ENCODE data around the gene AMZ1.

Gene AMZ1

GRCh38 chr7:2710286-2710655 lies 22.3 kb downstream of the AMZ1 start:
- no peak for TF ChIP-seq CTCF (conservative IDR thresholded peaks at IDR 0.05; ENCODE audit: low read length)
- no peak for DNase-seq (ENCODE audit: low read depth)
- H3K4me3 ChIP-seq (ENCODE audit: low read length): peak overlapping the region; percentile 49

- no peak for TF ChIP-seq CTCF (conservative IDR thresholded peaks at IDR 0.05; ENCODE audit: low read length)
- no peak overlapping the region for H3K4me3 ChIP-seq (ENCODE audit: low read length)
- DNase-seq (ENCODE audit: low read depth): peak; percentile 33
Observed at GRCh38 chr7:2710901-2711551, 23.0 kb downstream of the AMZ1 start.

- TF ChIP-seq CTCF (conservative IDR thresholded peaks at IDR 0.05; ENCODE audit: low read length): no peak
- DNase-seq (ENCODE audit: low read depth): no peak
- H3K4me3 ChIP-seq (ENCODE audit: low read length): no peak overlapping the region
Observed at GRCh38 chr7:2711895-2712675, 24.1 kb downstream of the AMZ1 start.

GRCh38 chr7:2713370-2713769 lies 25.4 kb downstream of the AMZ1 start:
- DNase-seq (ENCODE audit: low read depth): no peak
- no peak for TF ChIP-seq CTCF (conservative IDR thresholded peaks at IDR 0.05; ENCODE audit: low read length)

GRCh38 chr7:2713978-2714377 lies 26.0 kb downstream of the AMZ1 start:
- no peak overlapping the region for H3K4me3 ChIP-seq (ENCODE audit: low read length)
- TF ChIP-seq CTCF (conservative IDR thresholded peaks at IDR 0.05; ENCODE audit: low read length): no peak
- DNase-seq (ENCODE audit: low read depth): no peak

More at GRCh38 chr7:2713370-2713769, 25.4 kb downstream of the AMZ1 start:
- H3K4me3 ChIP-seq (ENCODE audit: low read length): no peak overlapping the region

- DNase-seq (ENCODE audit: low read depth): no peak
- no peak overlapping the region for H3K4me3 ChIP-seq (ENCODE audit: low read length)
- TF ChIP-seq CTCF (conservative IDR thresholded peaks at IDR 0.05; ENCODE audit: low read length): no peak
Observed at GRCh38 chr7:2714636-2715035, 26.6 kb downstream of the AMZ1 start.

All from AG10803 (cell line).